22Rv1 (cell line): ENCODE results near the gene CFAP97D1.
"Not testable (repeated sequence)": the region's sequence is repeated elsewhere in the genome, so short reads cannot be mapped to it uniquely, and the experiment has no call there.

Experiments
- ZFX ChIP-seq: fragments of 450-650 bp; IDR thresholded peaks from 2 replicates; pipeline ENCODE4 v1.6.1; 2017; ENCODE audit warnings: antibody characterized with exemption, borderline replicate concordance
- TF ChIP-seq, protein P1 (sequence below): fragments of 450-650 bp; IDR thresholded peaks from 2 replicates; pipeline ENCODE4 v1.5.1; 2017; ENCODE audit warnings: mild to moderate bottlenecking

DNA sequence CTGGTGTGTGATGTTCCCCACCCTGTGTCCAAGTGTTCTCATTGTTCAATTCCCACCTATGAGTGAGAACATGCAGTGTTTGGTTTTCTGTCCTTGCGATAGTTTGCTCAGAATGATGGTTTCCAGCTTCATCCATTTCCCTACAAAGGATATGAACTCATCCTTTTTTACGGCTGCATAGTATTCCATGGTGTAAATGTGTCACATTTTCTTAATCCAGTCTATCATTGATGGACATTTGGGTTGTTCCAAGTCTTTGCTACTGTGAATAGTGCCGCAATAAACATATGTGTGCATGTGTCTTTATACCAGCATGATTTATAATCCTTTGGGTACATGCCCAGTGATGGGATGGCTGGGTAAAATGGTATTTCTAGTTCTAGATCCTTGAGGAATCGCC lies 12.4 kb downstream of the CFAP97D1 start:
- TF ChIP-seq, protein P1, sequence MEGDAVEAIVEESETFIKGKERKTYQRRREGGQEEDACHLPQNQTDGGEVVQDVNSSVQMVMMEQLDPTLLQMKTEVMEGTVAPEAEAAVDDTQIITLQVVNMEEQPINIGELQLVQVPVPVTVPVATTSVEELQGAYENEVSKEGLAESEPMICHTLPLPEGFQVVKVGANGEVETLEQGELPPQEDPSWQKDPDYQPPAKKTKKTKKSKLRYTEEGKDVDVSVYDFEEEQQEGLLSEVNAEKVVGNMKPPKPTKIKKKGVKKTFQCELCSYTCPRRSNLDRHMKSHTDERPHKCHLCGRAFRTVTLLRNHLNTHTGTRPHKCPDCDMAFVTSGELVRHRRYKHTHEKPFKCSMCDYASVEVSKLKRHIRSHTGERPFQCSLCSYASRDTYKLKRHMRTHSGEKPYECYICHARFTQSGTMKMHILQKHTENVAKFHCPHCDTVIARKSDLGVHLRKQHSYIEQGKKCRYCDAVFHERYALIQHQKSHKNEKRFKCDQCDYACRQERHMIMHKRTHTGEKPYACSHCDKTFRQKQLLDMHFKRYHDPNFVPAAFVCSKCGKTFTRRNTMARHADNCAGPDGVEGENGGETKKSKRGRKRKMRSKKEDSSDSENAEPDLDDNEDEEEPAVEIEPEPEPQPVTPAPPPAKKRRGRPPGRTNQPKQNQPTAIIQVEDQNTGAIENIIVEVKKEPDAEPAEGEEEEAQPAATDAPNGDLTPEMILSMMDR, result not testable (repeated sequence)
- not testable (repeated sequence) for TF ChIP-seq ZFX
